Ovary (tissue), 3 donors: ENCODE data around the gene AKR1C4.

Experiments
- CTCF ChIP-seq, 3 donors: fragments of 450-650 bp in 2 of 3; fragments of 200-600 bp in 1 of 3; IDR thresholded peaks; one replicate each; pipeline versions ENCODE4 v1.5.1 to v1.8.0; 2016 to 2022; ENCODE audit warnings: antibody characterized with exemption in 3 of 3, mild to moderate bottlenecking in 1 of 3
- EP300 ChIP-seq: sonication (generic); formaldehyde crosslinking; IDR thresholded peaks from one replicate; pipeline ENCODE4 v1.6.1; 2017; ENCODE audit warnings: antibody characterized with exemption
- donor health status: DM: no; HTN: no; CAD: no.

DNA sequence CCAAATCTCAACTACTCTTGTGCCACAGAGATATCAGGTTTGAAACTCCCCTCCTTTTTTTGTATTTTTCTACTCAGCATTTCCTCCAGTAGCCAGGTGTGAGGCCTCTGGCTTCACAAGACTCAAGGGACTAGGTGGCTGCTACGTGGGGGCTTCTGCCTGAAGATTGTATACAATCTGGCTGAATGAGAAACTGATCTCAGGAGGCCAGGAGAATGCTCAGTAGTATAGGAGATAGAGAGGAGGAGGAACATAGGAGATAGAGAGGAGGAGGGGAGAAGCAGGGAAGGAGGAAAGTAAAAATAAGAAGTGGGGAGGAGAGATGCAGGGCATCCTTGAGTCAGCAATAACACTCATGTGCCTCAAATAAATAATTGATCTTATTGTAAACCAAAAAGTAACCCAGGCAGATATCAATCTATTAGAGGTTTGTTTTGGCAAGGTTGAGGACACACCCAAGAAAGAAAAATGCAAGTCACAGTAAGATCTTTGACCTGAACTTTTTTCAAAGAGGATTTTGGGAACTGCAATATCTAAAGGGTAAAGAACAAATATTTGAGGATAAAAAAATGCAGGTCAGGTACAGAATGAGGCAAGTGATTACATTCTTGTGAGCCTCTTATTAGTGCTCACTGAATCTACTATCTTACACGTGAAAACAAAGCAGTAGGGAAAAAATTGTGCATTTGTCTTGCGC lies 48.5 kb upstream of the AKR1C4 start:
- no peak for TF ChIP-seq EP300
- TF ChIP-seq CTCF (IDR thresholded peaks at IDR 0.05): no peak
